ENCODE measurements around the gene NACC2. TPM values are rescaled to one million over a fixed set of nuclear protein-coding genes. Genes with fewer than 3 reads are reported as not detected.

Gene NACC2
- total RNA-seq, 2 experiments from 2014 or later, result 6.0 to 6.2 TPM

GRCh38 chr9:135989722-135990467 lies 105.2 kb downstream of the NACC2 start:
- no peak overlapping the region for H3K4me3 Mint-ChIP-seq
- no peaks in the 10 kb centered on the region for H3K9me3 Mint-ChIP-seq
- peaks cover 16% of the 10 kb centered on the region for H3K4me1 Mint-ChIP-seq (ENCODE audit: low read depth)
- ChIA-PET CTCF (interaction anchor here (1.7 to 2.1 kb wide), 2 partner anchors 17 to 23 kb away, joined by 3 to 8 read pairs; no protein-coding TSS in a partner anchor), POLR2A (interaction anchor here (1.0 to 1.5 kb wide), 2 partner anchors 11 to 374 kb away, joined by 3 read pairs; partner anchors contain the start of gene DNLZ)
- H3K36me3 Mint-ChIP-seq (ENCODE audit: low read depth), result no peaks in the 10 kb centered on the region
- intact Hi-C loops (cut with micrococcal nuclease), result no loop called here
- peak; percentile 42 for DNase-seq
- H3K27me3 Mint-ChIP-seq, result no peaks in the 10 kb centered on the region
- no peak for ATAC-seq
- TF ChIP-seq CTCF (IDR thresholded peaks at IDR 0.05), result no peak
- H3K27ac Mint-ChIP-seq, result no peak overlapping the region

DNA sequence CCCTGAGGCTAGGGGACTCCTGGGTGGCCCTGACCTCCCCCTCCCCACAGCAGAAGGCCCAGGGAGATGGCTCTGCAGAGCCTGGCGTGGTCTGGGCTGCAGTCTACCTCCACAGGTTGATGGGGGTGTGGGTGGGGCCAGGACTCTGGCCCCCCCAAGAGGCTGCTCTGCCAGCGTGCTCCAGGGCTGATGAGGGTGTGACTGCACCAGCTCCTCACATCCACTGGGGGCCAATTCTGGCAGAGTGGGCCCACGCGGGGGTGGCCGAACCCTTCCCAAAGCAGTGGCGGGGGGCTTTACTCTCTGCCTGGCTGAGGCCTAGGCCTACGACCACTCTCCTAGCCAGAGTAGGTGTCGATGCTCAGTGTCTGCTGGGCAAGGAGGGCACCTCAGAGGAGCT lies 105.9 kb downstream of the NACC2 start:
- no peak overlapping the region for H3K27ac Mint-ChIP-seq
- ChIA-PET CTCF (interaction anchor here (1.7 to 2.1 kb wide), 2 partner anchors 16 to 23 kb away, joined by 3 to 8 read pairs; no protein-coding TSS in a partner anchor), POLR2A (interaction anchor here (1.0 to 1.5 kb wide), 2 partner anchors 10 to 375 kb away, joined by 3 read pairs; partner anchors contain the start of gene DNLZ)
- peak; percentile 30 for TF ChIP-seq CTCF (IDR thresholded peaks at IDR 0.05)
- no peak overlapping the region for H3K4me3 Mint-ChIP-seq
- no peaks in the 10 kb centered on the region for H3K9me3 Mint-ChIP-seq
- peaks cover 14% of the 10 kb centered on the region for H3K4me1 Mint-ChIP-seq (ENCODE audit: low read depth)
- no peaks in the 10 kb centered on the region for H3K36me3 Mint-ChIP-seq (ENCODE audit: low read depth)
- ATAC-seq (no peak), DNase-seq (peak; percentile 16)
- no peaks in the 10 kb centered on the region for H3K27me3 Mint-ChIP-seq
- intact Hi-C loops (cut with micrococcal nuclease), result no loop called here

DNA sequence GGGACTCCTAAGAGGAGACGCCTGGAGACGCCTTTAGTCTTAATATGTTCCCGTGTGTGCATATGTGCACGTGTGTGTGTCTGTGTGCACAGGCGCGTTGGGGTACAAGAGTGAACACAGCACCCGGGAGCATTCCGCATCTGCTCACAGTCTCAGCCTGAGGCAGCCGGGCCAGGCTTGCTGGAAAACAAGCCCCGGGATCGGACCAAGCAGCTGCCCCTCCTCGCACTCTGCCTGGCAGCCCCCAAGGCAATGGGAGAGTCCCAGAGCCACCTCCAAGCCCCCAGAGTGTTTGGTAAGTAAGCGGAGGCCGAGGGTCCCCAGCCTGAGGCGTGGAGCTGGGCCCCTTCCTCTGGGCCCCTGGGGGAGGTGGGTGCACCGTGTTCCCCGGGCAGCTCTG lies 106.6 kb downstream of the NACC2 start:
- intact Hi-C loops (cut with micrococcal nuclease), result no loop called here
- ChIA-PET CTCF (interaction anchor here (2.1 kb wide), 1 partner anchor 15 kb away, joined by 8 read pairs; no protein-coding TSS in a partner anchor), POLR2A (interaction anchor here (1.5 kb wide), 1 partner anchor 9 kb away, joined by 3 read pairs; no protein-coding TSS in a partner anchor)
- H3K4me1 Mint-ChIP-seq (ENCODE audit: low read depth), result peaks cover 14% of the 10 kb centered on the region
- ATAC-seq, result no peak
- no peak for DNase-seq
- H3K9me3 Mint-ChIP-seq, result no peaks in the 10 kb centered on the region
- H3K36me3 Mint-ChIP-seq (ENCODE audit: low read depth), result no peaks in the 10 kb centered on the region
- H3K27ac Mint-ChIP-seq, result no peak overlapping the region
- TF ChIP-seq CTCF (IDR thresholded peaks at IDR 0.05), result no peak
- H3K27me3 Mint-ChIP-seq, result no peaks in the 10 kb centered on the region
- no peak overlapping the region for H3K4me3 Mint-ChIP-seq

- H3K27me3 Mint-ChIP-seq, result no peaks in the 10 kb centered on the region
- intact Hi-C loops (cut with micrococcal nuclease), result no loop called here
- H3K4me1 Mint-ChIP-seq (ENCODE audit: low read depth), result peaks cover 14% of the 10 kb centered on the region
- TF ChIP-seq CTCF (IDR thresholded peaks at IDR 0.05), result no peak
- H3K36me3 Mint-ChIP-seq (ENCODE audit: low read depth), result no peaks in the 10 kb centered on the region
- ATAC-seq, result no peak
- H3K4me3 Mint-ChIP-seq, result no peak overlapping the region
- no peaks in the 10 kb centered on the region for H3K9me3 Mint-ChIP-seq
- POLR2A ChIA-PET, result no interaction called here
- CTCF ChIA-PET, result no interaction called here
- DNase-seq, result no peak
- no peak overlapping the region for H3K27ac Mint-ChIP-seq
These were observed 107.2 kb downstream of the NACC2 start for GRCh38 chr9:135987838-135988404.

DNA sequence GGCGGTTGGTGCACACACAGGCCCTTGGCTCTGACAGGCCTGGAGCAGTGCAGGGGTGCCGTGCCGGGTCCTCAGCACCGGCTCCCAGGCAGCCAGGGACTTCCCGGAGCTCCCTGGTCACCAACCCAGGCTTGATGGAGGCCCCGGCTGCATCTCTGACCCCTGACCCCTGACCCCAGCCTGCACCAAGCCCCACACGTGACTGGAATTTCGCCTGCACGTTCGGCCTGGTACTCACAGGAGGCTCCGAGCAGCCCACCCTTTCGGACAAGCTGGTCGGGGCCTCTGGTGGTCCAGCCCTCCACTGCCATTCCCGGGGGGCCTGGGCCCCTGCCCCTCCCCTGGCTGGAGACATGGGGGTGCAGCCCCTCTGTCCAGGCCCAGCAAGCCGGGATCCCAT lies 108.5 kb downstream of the NACC2 start:
- POLR2A ChIA-PET, result no interaction called here
- intact Hi-C loops (cut with micrococcal nuclease), result no loop called here
- ATAC-seq (no peak), DNase-seq (no peak)
- H3K9me3 Mint-ChIP-seq, result no peaks in the 10 kb centered on the region
- no peak overlapping the region for H3K4me3 Mint-ChIP-seq
- H3K36me3 Mint-ChIP-seq (ENCODE audit: low read depth), result no peaks in the 10 kb centered on the region
- H3K4me1 Mint-ChIP-seq (ENCODE audit: low read depth), result peaks cover 7% of the 10 kb centered on the region
- TF ChIP-seq CTCF (IDR thresholded peaks at IDR 0.05), result no peak
- H3K27me3 Mint-ChIP-seq, result no peaks in the 10 kb centered on the region
- CTCF ChIA-PET, result interaction anchor here (0.8 to 1.1 kb wide), 2 partner anchors 19 to 136 kb away, joined by 3 read pairs; no protein-coding TSS in a partner anchor
- H3K27ac Mint-ChIP-seq, result no peak overlapping the region

All from activated CD8-positive, alpha-beta T cell treated with anti-CD3 and anti-CD28 coated beads for 36 hours (primary cell).